Neuron (in vitro differentiated cells): ENCODE data around the gene SEC31A.

ENCODE experiments used
- H2AFZ ChIP-seq: one replicate; pipeline ENCODE4 v1.6.1; 2013; ENCODE audit warnings: low read depth, mild to moderate bottlenecking, inconsistent platforms, low read length, moderate library complexity
- H3K27me3 ChIP-seq: one replicate; pipeline ENCODE4 v1.6.1; 2013; ENCODE audit warnings: low read length; ENCODE audit not compliant: insufficient read depth
- H3K36me3 ChIP-seq: one replicate; pipeline ENCODE4 v1.6.1; 2013; ENCODE audit warnings: low read length; ENCODE audit not compliant: insufficient read depth
- H3K4me1 ChIP-seq: one replicate; pipeline ENCODE4 v1.6.1; 2013; ENCODE audit warnings: low read length; ENCODE audit not compliant: insufficient read depth
- H3K4me3 ChIP-seq: 2 replicates; pipeline ENCODE4 v1.5.1; 2013; ENCODE audit warnings: mild to moderate bottlenecking, low read length, moderate library complexity
- H3K9me3 ChIP-seq: one replicate; pipeline ENCODE4 v1.6.1; 2013; ENCODE audit warnings: low read length

The SEC31A gene

DNA sequence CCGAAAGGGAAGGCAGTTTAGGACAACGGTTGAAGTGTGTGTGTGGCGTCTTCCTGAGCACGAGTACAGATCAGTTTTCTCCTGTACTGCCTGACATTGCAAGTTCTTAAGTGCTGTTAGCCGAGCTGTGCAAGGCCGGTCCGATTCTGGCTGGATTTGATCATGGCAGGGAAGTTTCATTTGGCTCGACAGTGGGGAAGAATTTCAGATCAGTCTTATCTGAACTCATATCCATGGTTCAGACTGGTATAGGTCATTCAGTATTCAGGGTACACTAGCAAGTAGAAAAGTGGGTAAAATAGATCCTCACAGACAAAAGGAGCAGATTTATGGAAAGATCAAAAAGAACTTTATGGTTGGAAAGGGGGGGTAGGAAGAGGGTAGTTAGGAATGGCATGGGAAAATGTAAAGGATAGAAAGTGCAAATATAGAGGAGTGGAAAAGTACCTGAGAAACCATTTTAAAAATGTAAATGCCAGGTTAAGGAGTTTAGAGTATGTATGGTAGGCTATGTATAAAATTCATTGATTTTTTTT is 10.3 kb upstream of the SEC31A start:
- H2AFZ ChIP-seq: peak overlapping the region; percentile 78
- peaks cover 23% of the 10 kb centered on the region for H3K4me1 ChIP-seq
- H3K4me3 ChIP-seq: peak overlapping the region; percentile 65
- peaks cover 22% of the 10 kb centered on the region for H3K36me3 ChIP-seq
- no peaks in the 10 kb centered on the region for H3K27me3 ChIP-seq
- H3K9me3 ChIP-seq: no peaks in the 10 kb centered on the region

DNA sequence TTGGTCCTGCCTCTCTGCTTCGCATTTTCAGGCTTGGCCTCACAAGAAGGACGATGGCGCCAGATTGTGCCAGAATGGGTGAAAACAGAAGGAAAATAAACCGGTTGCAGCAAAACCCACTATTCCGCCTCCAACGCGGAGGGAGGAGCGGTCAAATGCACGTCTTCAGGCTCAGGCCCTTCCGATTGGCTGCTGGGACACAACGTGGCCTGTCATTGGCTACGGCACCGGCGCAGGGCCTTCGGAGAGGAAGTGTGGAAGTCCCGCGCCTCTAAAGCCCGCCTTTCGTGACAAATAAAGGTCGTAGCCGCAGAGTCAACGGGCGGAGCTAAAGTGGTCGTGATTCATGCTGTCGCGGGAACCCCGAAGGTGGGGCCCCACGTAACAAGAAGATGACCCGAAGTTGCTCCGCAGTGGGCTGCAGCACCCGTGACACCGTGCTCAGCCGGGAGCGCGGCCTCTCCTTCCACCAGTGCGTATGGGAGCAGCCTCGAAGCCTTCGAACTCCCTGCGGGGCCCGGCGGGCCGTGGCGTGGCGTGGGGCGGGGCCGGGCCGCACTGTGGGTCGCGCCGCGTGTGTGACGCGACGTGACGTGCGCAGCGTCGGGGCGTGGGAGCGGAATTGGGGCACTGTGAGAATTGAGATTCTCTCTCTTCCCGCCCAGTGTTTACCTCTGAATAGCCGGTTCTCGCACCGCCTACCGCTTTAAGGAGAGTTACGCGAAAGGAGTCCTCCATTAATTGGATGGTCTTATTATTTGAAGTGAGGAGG is 9.6 kb upstream of the SEC31A start, which contains the start of gene THAP9:
TSS of gene THAP9 (plus strand) at position 325 of the 772 bp plus-strand sequence. CDS start at position 393, 68 bp downstream.
- Histone ChIP-seq H3K4me1 (peaks cover 23% of the 10 kb centered on the region), H2AFZ (peak within 1 kb of the TSS; percentile 78), H3K36me3 (peaks cover 23% of the 10 kb centered on the region), H3K4me3 (peak within 1 kb of the TSS; percentile 65), H3K27me3 (no peaks in the 10 kb centered on the region), H3K9me3 (no peaks in the 10 kb centered on the region)

DNA sequence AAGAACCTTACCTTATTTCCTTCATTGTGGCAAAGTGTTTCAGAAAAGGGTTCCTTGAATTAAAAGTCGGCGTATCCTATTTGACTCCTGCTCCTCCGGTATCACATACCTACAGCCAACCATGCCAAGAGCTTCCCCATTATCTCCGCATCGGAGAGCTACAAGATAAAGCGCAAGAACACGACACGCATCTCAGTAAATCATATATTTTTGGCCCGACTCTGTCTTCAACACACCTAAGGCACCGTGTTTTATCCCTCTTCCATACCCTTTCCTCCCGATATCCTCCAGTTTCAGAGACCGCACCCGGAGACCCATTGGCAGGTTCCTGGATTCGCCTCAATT is 9.1 kb upstream of the SEC31A start:
- H3K9me3 ChIP-seq: no peaks in the 10 kb centered on the region
- peak overlapping the region; percentile 75 for H2AFZ ChIP-seq
- H3K4me1 ChIP-seq: peaks cover 23% of the 10 kb centered on the region
- H3K36me3 ChIP-seq: peaks cover 25% of the 10 kb centered on the region
- H3K27me3 ChIP-seq: no peaks in the 10 kb centered on the region
- peak overlapping the region; percentile 65 for H3K4me3 ChIP-seq

DNA sequence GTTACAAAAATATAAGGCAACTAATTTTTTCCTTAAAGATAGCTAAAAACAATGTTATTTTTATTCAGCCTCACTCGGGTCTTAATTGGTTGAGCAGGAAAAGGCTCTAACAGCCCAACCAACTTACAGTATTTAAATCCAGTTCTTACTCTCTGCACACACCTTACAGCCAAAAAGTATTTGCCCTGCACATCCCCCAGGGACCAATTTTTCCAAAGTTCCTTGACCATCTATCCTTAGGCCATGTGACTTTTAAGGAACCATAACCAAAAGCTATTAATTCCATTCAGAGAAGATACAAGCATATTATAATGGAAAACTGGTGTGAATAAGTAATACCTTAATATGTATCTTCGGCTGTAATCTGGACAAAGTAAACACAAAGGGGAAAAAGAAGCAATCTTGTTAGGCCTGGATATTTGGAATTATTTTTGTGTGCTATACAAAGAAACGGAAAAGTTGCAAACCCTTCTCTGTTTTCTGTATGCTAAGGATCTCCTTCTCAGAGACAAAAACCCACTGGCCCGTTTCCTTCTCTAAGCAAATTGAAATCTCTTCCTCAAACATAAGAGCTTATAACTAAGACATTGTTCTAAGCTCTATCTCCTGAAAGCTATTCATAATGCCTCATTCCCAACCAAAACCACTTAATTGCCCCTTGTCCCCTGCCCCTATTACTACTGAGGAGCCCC is 8.6 kb upstream of the SEC31A start:
- peaks cover 23% of the 10 kb centered on the region for H3K4me1 ChIP-seq
- H3K27me3 ChIP-seq: no peaks in the 10 kb centered on the region
- H2AFZ ChIP-seq: peak overlapping the region; percentile 75
- H3K36me3 ChIP-seq: peaks cover 31% of the 10 kb centered on the region
- peak overlapping the region; percentile 65 for H3K4me3 ChIP-seq
- no peaks in the 10 kb centered on the region for H3K9me3 ChIP-seq

GRCh38 chr4:82898322-82899243 is 7.6 kb upstream of the SEC31A start:
- Histone ChIP-seq H3K27me3 (no peaks in the 10 kb centered on the region), H2AFZ (no peak overlapping the region), H3K4me1 (peaks cover 25% of the 10 kb centered on the region), H3K36me3 (peaks cover 40% of the 10 kb centered on the region), H3K4me3 (peak overlapping the region; percentile 65), H3K9me3 (no peaks in the 10 kb centered on the region)

DNA sequence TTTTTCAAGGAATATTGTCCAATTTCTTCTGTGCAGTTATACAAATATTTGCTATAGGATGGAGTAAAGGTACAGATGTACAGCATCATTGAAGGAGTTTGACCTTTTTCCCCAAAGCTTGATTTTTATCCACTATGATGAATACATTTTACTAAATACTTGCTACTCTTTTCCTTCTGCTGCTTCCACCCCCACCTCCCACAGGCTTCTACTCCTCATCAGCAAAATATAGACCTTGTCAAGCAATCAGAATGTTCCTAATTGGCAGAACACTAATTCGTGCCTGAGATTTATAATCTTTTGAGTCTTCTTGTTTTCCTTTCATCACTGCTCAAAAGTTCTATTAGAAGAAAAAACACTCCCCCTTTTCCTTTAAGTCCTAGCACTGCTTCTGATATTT is 5.8 kb upstream of the SEC31A start:
- no peak overlapping the region for H3K4me3 ChIP-seq
- peaks cover 47% of the 10 kb centered on the region for H3K36me3 ChIP-seq
- H2AFZ ChIP-seq: no peak overlapping the region
- H3K9me3 ChIP-seq: no peaks in the 10 kb centered on the region
- H3K27me3 ChIP-seq: no peaks in the 10 kb centered on the region
- H3K4me1 ChIP-seq: peaks cover 39% of the 10 kb centered on the region

DNA sequence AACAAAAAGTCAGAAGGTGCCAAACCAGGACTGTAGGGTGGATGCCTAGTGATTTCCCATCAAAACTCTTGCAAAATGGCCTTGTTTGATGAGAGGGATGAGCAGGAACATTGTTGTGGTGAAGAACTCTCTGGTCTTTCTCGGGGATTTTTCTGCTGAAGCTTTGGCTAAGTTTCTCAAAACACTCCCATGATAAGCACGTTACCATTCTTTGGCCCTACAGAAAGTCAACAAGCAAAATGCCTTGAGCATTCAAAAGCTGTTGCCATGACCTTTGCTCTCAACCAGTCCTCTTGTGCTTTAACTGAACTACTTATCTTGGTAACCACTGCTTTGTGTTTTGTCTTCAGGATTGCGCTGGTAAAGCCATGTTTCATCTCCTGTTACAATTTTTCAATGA is 3.0 kb upstream of the SEC31A start:
- Histone ChIP-seq H3K36me3 (peaks cover 47% of the 10 kb centered on the region), H3K4me1 (peaks cover 43% of the 10 kb centered on the region), H3K9me3 (no peaks in the 10 kb centered on the region), H3K4me3 (no peak overlapping the region), H2AFZ (no peak overlapping the region), H3K27me3 (no peaks in the 10 kb centered on the region)

DNA sequence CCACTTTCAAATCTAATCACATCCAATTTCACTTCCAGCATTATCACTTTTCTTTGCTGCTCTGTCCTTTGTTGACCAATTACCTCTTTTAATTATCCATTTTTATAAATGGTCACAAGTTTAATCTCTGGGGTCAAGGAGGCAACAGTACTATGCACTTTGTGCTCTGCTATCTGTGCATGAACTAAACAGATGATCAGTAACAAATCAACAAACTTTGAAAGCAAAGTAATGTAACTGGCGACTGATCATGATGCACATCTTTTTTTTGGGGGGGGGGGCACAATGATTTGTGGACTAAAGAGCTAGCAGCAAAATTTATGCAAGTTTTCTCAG is 1.5 kb upstream of the SEC31A start:
- Histone ChIP-seq H2AFZ (no peak overlapping the region), H3K4me3 (peak overlapping the region; percentile 64), H3K27me3 (no peaks in the 10 kb centered on the region), H3K36me3 (peaks cover 44% of the 10 kb centered on the region), H3K4me1 (peaks cover 30% of the 10 kb centered on the region), H3K9me3 (no peaks in the 10 kb centered on the region)

DNA sequence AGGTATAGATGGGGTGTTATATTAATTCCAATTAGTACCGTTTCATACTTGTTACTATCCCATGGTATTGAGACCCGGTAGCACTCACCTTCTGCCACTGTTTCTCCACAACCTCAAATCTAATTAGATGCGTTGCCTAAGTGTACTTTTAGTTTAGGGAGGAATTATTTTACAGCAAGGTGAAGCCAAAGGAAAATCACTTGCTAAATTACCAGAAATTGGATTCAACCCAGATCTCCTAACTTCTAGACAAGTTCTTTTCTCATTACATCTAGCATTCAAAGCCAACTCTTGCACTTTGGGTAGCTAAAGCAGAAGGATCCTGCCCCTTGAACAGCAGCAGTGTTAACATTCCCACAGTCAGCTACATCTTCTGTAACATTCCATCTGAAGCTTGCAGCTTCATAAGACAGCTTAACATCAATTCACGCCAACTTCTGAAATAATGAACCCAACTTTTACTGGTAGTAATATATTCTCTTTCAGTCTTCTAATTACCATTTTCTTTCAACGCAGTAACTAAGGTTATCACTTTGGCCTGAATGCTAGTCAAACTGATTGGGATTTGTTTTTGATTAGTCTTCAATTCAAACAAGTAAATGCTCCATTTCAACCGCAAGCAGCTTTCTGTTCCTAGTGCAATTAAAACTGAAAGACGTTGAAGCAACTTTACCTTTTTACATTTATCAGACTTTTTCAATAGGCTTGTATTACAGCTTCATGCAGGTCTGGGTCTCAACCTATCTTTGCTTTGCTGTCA is 934 bp upstream of the SEC31A start:
- H3K4me3 ChIP-seq: peak overlapping the region; percentile 64
- peaks cover 25% of the 10 kb centered on the region for H3K4me1 ChIP-seq
- H3K36me3 ChIP-seq: peaks cover 39% of the 10 kb centered on the region
- peak overlapping the region; percentile 59 for H2AFZ ChIP-seq
- no peaks in the 10 kb centered on the region for H3K27me3 ChIP-seq
- no peaks in the 10 kb centered on the region for H3K9me3 ChIP-seq

- peaks cover 26% of the 10 kb centered on the region for H3K36me3 ChIP-seq
- peaks cover 25% of the 10 kb centered on the region for H3K4me1 ChIP-seq
- no peaks in the 10 kb centered on the region for H3K9me3 ChIP-seq
- peak overlapping the region; percentile 64 for H3K4me3 ChIP-seq
- H2AFZ ChIP-seq: peak overlapping the region; percentile 59
- no peaks in the 10 kb centered on the region for H3K27me3 ChIP-seq
Measured at GRCh38 chr4:82890528-82890900, 439 bp downstream of the SEC31A start.

DNA sequence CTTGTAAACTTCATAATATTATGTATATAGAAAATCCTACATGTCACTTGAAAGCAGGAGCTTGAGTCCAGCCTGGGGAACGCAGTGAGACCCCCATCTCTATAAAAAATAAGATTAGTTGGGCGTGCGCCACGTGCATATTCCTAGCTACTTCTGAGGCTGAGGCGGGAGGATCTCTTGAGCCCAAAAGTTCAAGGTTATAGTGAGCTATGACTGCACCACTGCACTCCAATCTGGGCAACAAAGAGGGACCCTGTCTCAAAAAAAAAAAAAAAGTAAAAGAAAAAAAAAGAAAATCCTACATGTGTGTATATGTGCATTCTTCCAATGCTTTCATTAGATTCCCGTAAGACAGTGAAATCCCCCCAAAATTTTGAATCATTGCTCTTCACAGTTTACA is 1.7 kb downstream of the SEC31A start:
- Histone ChIP-seq H2AFZ (no peak overlapping the region), H3K36me3 (peaks cover 14% of the 10 kb centered on the region), H3K27me3 (no peaks in the 10 kb centered on the region), H3K4me1 (peaks cover 25% of the 10 kb centered on the region), H3K9me3 (no peaks in the 10 kb centered on the region), H3K4me3 (peak overlapping the region; percentile 64)

GRCh38 chr4:82886147-82886942 is 4.6 kb downstream of the SEC31A start:
- Histone ChIP-seq H3K36me3 (peaks cover 5% of the 10 kb centered on the region), H3K4me1 (peaks cover 9% of the 10 kb centered on the region), H3K4me3 (no peak overlapping the region), H2AFZ (no peak overlapping the region), H3K27me3 (no peaks in the 10 kb centered on the region), H3K9me3 (no peaks in the 10 kb centered on the region)
